ENCODE results near the gene HABP4.

The HABP4 gene

DNA sequence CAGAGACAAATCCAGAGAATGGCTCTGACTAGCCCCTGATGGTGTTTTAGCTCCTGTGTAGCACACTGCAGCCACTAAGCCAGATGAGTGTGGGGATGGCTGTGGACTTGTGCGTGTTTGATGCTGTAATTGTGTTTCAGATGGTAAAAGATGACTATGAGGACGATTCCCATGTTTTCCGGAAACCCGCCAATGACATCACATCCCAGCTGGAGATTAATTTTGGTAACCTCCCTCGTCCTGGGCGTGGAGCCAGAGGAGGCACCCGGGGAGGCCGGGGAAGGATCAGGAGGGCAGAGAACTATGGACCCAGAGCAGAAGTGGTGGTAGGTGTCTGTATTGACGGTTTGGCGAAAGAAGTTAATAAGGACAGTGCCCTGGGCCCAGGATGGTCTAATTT is 38.0 kb downstream of the HABP4 start:
- no peaks in the 10 kb centered on the region for H3K27me3 ChIP-seq (ENCODE audit: insufficient read depth, poor library complexity, severe bottlenecking)
- DNase-seq (ENCODE audit: low read depth in 1 of 2, low spot score in 1 of 2): no peak

DNA sequence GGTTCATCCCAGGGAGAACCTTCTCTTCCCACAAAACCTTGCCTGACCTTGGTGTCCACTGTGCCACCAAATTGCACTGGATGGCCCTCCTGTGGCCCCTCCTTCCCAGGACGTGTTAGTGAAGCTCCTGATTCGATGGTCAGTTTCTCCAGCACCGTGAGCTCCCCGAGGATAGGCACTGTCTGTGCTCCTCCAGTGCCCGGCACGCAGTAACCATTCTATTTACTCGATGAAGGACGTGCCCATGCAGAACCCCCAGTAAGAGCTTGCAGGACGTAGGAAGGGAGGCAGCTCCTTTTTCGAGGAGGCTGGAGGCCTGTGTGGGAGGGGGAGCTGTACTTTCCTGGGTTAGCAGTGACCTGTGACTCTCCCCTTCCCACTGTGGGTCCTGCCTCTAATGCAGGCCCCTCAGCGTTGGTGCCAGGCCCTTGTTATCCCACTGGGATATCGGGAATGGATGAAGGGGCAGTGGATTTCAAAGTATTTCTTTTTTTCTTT is 39.6 kb downstream of the HABP4 start:
- no peaks in the 10 kb centered on the region for H3K27me3 ChIP-seq (ENCODE audit: insufficient read depth, poor library complexity, severe bottlenecking)
- DNase-seq (ENCODE audit: low read depth in 1 of 2, low spot score in 1 of 2): no peak
- no peak overlapping the region for H3K4me3 ChIP-seq (replicated peaks; ENCODE audit: insufficient read depth, low read length)
- no peak overlapping the region for H3K27ac ChIP-seq (replicated peaks)
- TF ChIP-seq SPI1 (IDR thresholded peaks at IDR 0.05; ENCODE audit: borderline replicate concordance, low read depth): no peak
- TF ChIP-seq GABPA (IDR thresholded peaks at IDR 0.05; ENCODE audit: low read depth): no peak
- TF ChIP-seq POLR2AphosphoS5 (IDR thresholded peaks at IDR 0.05; ENCODE audit: low read depth): no peak
- TF ChIP-seq, protein P1, sequence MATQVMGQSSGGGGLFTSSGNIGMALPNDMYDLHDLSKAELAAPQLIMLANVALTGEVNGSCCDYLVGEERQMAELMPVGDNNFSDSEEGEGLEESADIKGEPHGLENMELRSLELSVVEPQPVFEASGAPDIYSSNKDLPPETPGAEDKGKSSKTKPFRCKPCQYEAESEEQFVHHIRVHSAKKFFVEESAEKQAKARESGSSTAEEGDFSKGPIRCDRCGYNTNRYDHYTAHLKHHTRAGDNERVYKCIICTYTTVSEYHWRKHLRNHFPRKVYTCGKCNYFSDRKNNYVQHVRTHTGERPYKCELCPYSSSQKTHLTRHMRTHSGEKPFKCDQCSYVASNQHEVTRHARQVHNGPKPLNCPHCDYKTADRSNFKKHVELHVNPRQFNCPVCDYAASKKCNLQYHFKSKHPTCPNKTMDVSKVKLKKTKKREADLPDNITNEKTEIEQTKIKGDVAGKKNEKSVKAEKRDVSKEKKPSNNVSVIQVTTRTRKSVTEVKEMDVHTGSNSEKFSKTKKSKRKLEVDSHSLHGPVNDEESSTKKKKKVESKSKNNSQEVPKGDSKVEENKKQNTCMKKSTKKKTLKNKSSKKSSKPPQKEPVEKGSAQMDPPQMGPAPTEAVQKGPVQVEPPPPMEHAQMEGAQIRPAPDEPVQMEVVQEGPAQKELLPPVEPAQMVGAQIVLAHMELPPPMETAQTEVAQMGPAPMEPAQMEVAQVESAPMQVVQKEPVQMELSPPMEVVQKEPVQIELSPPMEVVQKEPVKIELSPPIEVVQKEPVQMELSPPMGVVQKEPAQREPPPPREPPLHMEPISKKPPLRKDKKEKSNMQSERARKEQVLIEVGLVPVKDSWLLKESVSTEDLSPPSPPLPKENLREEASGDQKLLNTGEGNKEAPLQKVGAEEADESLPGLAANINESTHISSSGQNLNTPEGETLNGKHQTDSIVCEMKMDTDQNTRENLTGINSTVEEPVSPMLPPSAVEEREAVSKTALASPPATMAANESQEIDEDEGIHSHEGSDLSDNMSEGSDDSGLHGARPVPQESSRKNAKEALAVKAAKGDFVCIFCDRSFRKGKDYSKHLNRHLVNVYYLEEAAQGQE (IDR thresholded peaks at IDR 0.05; ENCODE audit: insufficient replicate concordance, low read depth): no peak
- TF ChIP-seq, protein P2, sequence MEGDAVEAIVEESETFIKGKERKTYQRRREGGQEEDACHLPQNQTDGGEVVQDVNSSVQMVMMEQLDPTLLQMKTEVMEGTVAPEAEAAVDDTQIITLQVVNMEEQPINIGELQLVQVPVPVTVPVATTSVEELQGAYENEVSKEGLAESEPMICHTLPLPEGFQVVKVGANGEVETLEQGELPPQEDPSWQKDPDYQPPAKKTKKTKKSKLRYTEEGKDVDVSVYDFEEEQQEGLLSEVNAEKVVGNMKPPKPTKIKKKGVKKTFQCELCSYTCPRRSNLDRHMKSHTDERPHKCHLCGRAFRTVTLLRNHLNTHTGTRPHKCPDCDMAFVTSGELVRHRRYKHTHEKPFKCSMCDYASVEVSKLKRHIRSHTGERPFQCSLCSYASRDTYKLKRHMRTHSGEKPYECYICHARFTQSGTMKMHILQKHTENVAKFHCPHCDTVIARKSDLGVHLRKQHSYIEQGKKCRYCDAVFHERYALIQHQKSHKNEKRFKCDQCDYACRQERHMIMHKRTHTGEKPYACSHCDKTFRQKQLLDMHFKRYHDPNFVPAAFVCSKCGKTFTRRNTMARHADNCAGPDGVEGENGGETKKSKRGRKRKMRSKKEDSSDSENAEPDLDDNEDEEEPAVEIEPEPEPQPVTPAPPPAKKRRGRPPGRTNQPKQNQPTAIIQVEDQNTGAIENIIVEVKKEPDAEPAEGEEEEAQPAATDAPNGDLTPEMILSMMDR (IDR thresholded peaks at IDR 0.05; ENCODE audit: insufficient read depth, low read length): no peak

More for the DNA sequence above, 38.0 kb downstream of the HABP4 start:
- Histone ChIP-seq H3K27ac (replicated peaks) (no peak overlapping the region), H3K4me3 (replicated peaks; ENCODE audit: insufficient read depth, low read length) (no peak overlapping the region)
- TF ChIP-seq POLR2AphosphoS5 (IDR thresholded peaks at IDR 0.05; ENCODE audit: low read depth) (no peak), SPI1 (IDR thresholded peaks at IDR 0.05; ENCODE audit: borderline replicate concordance, low read depth) (no peak), GABPA (IDR thresholded peaks at IDR 0.05; ENCODE audit: low read depth) (no peak)
- TF ChIP-seq, protein P1 (IDR thresholded peaks at IDR 0.05; ENCODE audit: insufficient replicate concordance, low read depth): no peak

DNA sequence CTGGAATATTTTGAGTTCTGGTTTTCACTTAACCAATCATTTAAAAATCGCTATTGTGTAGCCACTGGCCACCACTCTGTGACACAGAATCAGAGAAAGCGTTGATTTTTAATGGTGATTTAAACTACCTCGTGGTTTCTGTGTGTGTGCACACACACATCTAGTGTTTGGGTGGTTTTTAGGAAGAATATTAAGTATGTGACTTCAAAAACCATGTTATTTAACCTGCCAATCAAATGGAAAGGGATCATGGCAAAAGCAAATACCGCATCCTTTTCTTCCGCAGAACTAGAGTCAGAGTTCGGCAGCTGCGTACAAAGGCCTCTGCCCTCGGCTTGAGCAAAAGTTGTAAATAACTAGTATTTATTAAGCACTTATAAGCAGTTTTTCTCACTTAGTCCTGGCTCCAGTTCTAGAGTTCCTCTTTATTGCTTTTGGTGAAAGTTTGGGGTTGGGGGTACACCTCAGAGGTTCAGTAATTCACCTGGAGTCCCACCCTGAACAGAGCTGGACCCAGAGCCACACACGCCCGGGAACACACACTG is 40.6 kb downstream of the HABP4 start:
- Histone ChIP-seq H3K27ac (replicated peaks) (no peak overlapping the region), H3K27me3 (ENCODE audit: insufficient read depth, poor library complexity, severe bottlenecking) (no peaks in the 10 kb centered on the region), H3K4me3 (replicated peaks; ENCODE audit: insufficient read depth, low read length) (no peak overlapping the region)
- DNase-seq (ENCODE audit: low read depth in 1 of 2, low spot score in 1 of 2): no peak
- TF ChIP-seq, protein P1 (IDR thresholded peaks at IDR 0.05; ENCODE audit: insufficient replicate concordance, low read depth): no peak
- no peak for TF ChIP-seq SPI1 (IDR thresholded peaks at IDR 0.05; ENCODE audit: borderline replicate concordance, low read depth)
- TF ChIP-seq, protein P2 (IDR thresholded peaks at IDR 0.05; ENCODE audit: insufficient read depth, low read length): no peak
- no peak for TF ChIP-seq POLR2AphosphoS5 (IDR thresholded peaks at IDR 0.05; ENCODE audit: low read depth)
- no peak for TF ChIP-seq GABPA (IDR thresholded peaks at IDR 0.05; ENCODE audit: low read depth)
